DMS 273 treated with DMSO at 0.1 percent for 48 hours (cell line): Measurements from ENCODE around the gene SCN1B.

Source experiments
- DNase-seq: peaks from one replicate; lab custom pipeline; 2025; lab: John Stamatoyannopoulos, UW

Gene SCN1B

GRCh38 chr19:35053667-35054293 is 23.5 kb downstream of the SCN1B start:
- DNase-seq = no peak

GRCh38 chr19:35054626-35055025 is 24.4 kb downstream of the SCN1B start:
- no peak for DNase-seq

- peak; percentile 28 for DNase-seq
Measured at GRCh38 chr19:35055715-35056179, 25.5 kb downstream of the SCN1B start.

GRCh38 chr19:35056513-35057063 is 26.3 kb downstream of the SCN1B start:
- DNase-seq = peak; percentile 62

- no peak for DNase-seq
Measured at GRCh38 chr19:35058370-35058769, 28.1 kb downstream of the SCN1B start.

- no peak for DNase-seq
Measured at GRCh38 chr19:35059006-35059798, 28.9 kb downstream of the SCN1B start.

GRCh38 chr19:35059799-35060091 is 29.5 kb downstream of the SCN1B start:
- DNase-seq = no peak

- no peak for DNase-seq
Measured at GRCh38 chr19:35060160-35060855, 30.0 kb downstream of the SCN1B start.

GRCh38 chr19:35061583-35062373 is 31.5 kb downstream of the SCN1B start:
- DNase-seq = no peak

- DNase-seq = no peak
Measured at GRCh38 chr19:35062942-35063341, 32.7 kb downstream of the SCN1B start.

- DNase-seq = peak; percentile 17
Measured at GRCh38 chr19:35063940-35064818, 33.9 kb downstream of the SCN1B start.

- DNase-seq = no peak
Measured at GRCh38 chr19:35065574-35065973, 35.3 kb downstream of the SCN1B start.

- DNase-seq = no peak
Measured at GRCh38 chr19:35066121-35066520, 35.9 kb downstream of the SCN1B start.

- DNase-seq = peak; percentile 56
Measured at GRCh38 chr19:35066691-35067563, 36.7 kb downstream of the SCN1B start.

GRCh38 chr19:35068941-35069634 is 38.8 kb downstream of the SCN1B start:
- DNase-seq = no peak

- DNase-seq = no peak
Measured at GRCh38 chr19:35069696-35070095, 39.4 kb downstream of the SCN1B start.

GRCh38 chr19:35070471-35070870 is 40.2 kb downstream of the SCN1B start:
- no peak for DNase-seq

GRCh38 chr19:35073516-35073915 is 43.2 kb downstream of the SCN1B start:
- no peak for DNase-seq

- no peak for DNase-seq
Measured at GRCh38 chr19:35073941-35074340, 43.7 kb downstream of the SCN1B start.
